ENCODE results near the gene FRMPD1.

DNA sequence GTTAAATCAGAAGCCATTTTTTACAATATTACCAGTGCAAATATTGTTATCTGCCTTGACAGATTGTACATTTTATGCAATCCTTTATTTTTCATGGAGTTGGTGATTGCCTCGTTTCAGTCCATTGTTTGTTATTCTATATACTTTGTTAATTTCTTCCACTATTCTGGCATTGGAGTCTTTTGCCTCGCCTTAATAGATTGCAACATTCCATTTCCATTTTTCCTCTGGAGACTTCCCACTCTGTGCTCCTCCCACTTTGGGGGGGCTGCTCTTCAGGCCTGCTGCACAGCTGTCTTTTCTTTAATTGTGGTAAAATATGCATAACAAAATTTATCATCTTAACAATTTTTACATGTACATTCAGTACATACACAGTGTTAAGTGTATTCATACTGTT, 145.5 kb downstream of the FRMPD1 start:
- TF ChIP-seq POLR2A (IDR thresholded peaks at IDR 0.05): no peak
- TF ChIP-seq, protein P1, sequence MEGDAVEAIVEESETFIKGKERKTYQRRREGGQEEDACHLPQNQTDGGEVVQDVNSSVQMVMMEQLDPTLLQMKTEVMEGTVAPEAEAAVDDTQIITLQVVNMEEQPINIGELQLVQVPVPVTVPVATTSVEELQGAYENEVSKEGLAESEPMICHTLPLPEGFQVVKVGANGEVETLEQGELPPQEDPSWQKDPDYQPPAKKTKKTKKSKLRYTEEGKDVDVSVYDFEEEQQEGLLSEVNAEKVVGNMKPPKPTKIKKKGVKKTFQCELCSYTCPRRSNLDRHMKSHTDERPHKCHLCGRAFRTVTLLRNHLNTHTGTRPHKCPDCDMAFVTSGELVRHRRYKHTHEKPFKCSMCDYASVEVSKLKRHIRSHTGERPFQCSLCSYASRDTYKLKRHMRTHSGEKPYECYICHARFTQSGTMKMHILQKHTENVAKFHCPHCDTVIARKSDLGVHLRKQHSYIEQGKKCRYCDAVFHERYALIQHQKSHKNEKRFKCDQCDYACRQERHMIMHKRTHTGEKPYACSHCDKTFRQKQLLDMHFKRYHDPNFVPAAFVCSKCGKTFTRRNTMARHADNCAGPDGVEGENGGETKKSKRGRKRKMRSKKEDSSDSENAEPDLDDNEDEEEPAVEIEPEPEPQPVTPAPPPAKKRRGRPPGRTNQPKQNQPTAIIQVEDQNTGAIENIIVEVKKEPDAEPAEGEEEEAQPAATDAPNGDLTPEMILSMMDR (IDR thresholded peaks at IDR 0.05): no peak

Measured in right lobe of liver (tissue), 4 donors.